ENCODE results near the gene ZNF689.

The ZNF689 gene

GRCh38 chr16:30628628-30629540 is 18.7 kb upstream of the ZNF689 start:
- peak; percentile 86 for DNase-seq
- Histone ChIP-seq H3K9me3 (ENCODE audit: severe bottlenecking) (peaks cover 4% of the 10 kb centered on the region), H3K4me3 (ENCODE audit: low read depth, low read length) (no peak overlapping the region), H3K36me3 (no peaks in the 10 kb centered on the region), H3K27ac (no peak overlapping the region), H3K27me3 (ENCODE audit: insufficient read depth, low read depth, severe bottlenecking) (no peaks in the 10 kb centered on the region)
- TF ChIP-seq CTCF (IDR thresholded peaks at IDR 0.05; ENCODE audit: low read depth, low read length): peak; percentile 87

DNA sequence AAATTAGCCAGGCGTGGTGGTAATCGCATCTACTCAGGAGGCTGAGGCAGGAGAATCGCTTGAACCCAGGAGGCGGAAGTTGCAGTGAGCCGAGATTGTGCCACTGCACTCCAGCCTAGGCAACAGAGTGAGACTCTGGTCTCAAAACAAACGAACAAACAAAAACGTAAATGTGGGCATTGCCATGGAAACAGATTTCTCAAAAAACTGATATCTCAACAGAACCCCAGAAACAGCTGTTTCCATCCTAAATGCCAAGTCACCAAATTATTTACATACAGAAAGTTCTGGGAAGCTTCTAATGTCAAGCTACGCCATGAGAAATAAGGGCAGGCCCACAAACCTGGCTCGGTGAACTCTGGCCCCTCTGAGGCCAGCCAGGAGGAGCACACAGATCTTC is 16.0 kb upstream of the ZNF689 start:
- Histone ChIP-seq H3K4me3 (ENCODE audit: low read depth, low read length) (no peak overlapping the region), H3K9me3 (ENCODE audit: severe bottlenecking) (peaks cover 8% of the 10 kb centered on the region), H3K36me3 (no peaks in the 10 kb centered on the region), H3K27me3 (ENCODE audit: insufficient read depth, low read depth, severe bottlenecking) (no peaks in the 10 kb centered on the region), H3K27ac (no peak overlapping the region)
- TF ChIP-seq CTCF (IDR thresholded peaks at IDR 0.05; ENCODE audit: low read depth, low read length): no peak
- no peak for DNase-seq

DNA sequence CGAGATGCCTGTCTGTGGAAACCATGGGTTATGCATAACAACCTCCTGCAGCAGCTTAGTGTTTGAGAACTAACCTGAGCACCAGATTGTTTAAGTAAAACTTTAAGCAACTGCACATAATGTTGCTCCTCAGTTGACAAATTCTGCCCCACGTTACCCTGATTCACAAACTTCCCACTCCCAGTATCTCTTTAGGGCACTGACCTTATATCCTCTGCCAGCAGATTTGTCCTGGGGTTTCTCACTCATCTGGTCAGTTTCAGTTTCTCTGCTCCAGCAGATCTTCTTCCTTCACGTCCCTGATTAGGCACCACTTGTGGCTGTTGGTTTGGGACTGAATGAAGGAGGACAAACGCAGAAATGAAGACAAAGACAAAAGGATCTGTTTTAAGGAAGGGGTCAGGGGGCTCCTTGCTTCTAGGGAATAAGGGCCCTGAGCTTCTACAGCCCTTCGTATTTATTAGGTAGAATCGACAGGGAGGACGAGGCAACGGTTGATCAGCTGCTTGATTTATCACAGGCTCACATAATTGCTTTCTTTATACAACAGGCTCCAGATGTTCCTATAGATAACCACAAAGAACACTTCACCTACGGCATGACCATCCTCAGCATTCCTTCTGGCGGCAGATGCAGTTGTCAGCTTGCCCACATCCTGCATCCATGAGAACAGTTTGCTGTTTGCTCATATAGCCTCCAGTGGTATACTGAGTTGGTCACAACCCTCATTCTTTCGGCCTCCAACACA is 13.5 kb upstream of the ZNF689 start:
- DNase-seq: no peak
- H3K27ac ChIP-seq: no peak overlapping the region
- TF ChIP-seq CTCF (IDR thresholded peaks at IDR 0.05; ENCODE audit: low read depth, low read length): no peak
- H3K9me3 ChIP-seq (ENCODE audit: severe bottlenecking): peaks cover 8% of the 10 kb centered on the region
- H3K27me3 ChIP-seq (ENCODE audit: insufficient read depth, low read depth, severe bottlenecking): no peaks in the 10 kb centered on the region
- H3K4me3 ChIP-seq (ENCODE audit: low read depth, low read length): no peak overlapping the region
- no peaks in the 10 kb centered on the region for H3K36me3 ChIP-seq

GRCh38 chr16:30622455-30623032 is 12.4 kb upstream of the ZNF689 start:
- no peaks in the 10 kb centered on the region for H3K36me3 ChIP-seq
- no peak for DNase-seq
- H3K4me3 ChIP-seq (ENCODE audit: low read depth, low read length): no peak overlapping the region
- no peaks in the 10 kb centered on the region for H3K27me3 ChIP-seq (ENCODE audit: insufficient read depth, low read depth, severe bottlenecking)
- TF ChIP-seq CTCF (IDR thresholded peaks at IDR 0.05; ENCODE audit: low read depth, low read length): no peak
- no peak overlapping the region for H3K27ac ChIP-seq
- H3K9me3 ChIP-seq (ENCODE audit: severe bottlenecking): peaks cover 8% of the 10 kb centered on the region

DNA sequence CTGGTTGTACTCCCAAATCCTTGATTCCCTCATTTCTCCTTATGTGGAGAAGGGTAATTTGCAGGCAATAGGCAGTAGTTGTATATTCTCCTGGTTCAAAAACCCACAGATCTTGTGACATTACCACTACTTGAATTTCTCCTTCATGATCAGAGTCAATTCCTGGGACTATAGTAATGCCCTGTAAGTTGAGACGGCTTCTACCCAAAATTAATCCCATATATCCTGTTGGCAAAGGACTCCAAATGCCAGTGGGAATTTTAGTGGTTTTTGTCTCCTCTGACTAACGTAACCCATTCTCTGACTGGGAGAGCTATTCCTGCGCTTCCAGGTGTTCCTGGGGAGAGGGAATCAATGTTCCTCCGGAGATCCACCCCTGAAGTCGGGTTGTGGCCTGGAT is 11.6 kb upstream of the ZNF689 start:
- DNase-seq: no peak
- Histone ChIP-seq H3K27me3 (ENCODE audit: insufficient read depth, low read depth, severe bottlenecking) (no peaks in the 10 kb centered on the region), H3K4me3 (ENCODE audit: low read depth, low read length) (no peak overlapping the region), H3K27ac (no peak overlapping the region), H3K36me3 (no peaks in the 10 kb centered on the region), H3K9me3 (ENCODE audit: severe bottlenecking) (peaks cover 8% of the 10 kb centered on the region)
- TF ChIP-seq CTCF (IDR thresholded peaks at IDR 0.05; ENCODE audit: low read depth, low read length): no peak
